Astrocyte of the spinal cord (primary cell): Measurements from ENCODE around the gene PPME1.

ENCODE experiments used
- DNase-seq: peaks from one replicate; pipeline ENCODE4 v3.0.0; 2011; ENCODE audit warnings: low read depth, low spot score
- H3K4me3 ChIP-seq: 2 replicates; pipeline ENCODE4 v1.5.1; 2011; ENCODE audit warnings: low read depth, mild to moderate bottlenecking, low read length, moderate library complexity
- CTCF ChIP-seq: IDR thresholded peaks from 2 replicates; pipeline ENCODE4 v1.5.1; 2012; ENCODE audit warnings: low read depth, mild to moderate bottlenecking, low read length, inconsistent platforms
- in situ Hi-C: cut with HindIII; loops from 2 replicates; pipeline ENCODE4 v1.10.0; 2017; ENCODE audit warnings: low sequenced_read_pairs

Gene PPME1

GRCh38 chr11:74253361-74253760 is 82.3 kb downstream of the PPME1 start:
- in situ Hi-C loops = no loop called here
- TF ChIP-seq CTCF = no peak

GRCh38 chr11:74255741-74256375 is 84.8 kb downstream of the PPME1 start:
- in situ Hi-C loops = no loop called here
- H3K4me3 ChIP-seq = no peak overlapping the region
- DNase-seq = peak; percentile 74
- peak; percentile 89 for TF ChIP-seq CTCF

More at GRCh38 chr11:74253361-74253760, 82.3 kb downstream of the PPME1 start:
- DNase-seq = no peak
- no peak overlapping the region for H3K4me3 ChIP-seq

GRCh38 chr11:74256378-74257133 is 85.5 kb downstream of the PPME1 start:
- in situ Hi-C loops = no loop called here
- no peak overlapping the region for H3K4me3 ChIP-seq
- no peak for DNase-seq
- TF ChIP-seq CTCF = no peak

GRCh38 chr11:74257959-74258553 is 87.0 kb downstream of the PPME1 start:
- no peak overlapping the region for H3K4me3 ChIP-seq
- in situ Hi-C loops = no loop called here
- DNase-seq = peak; percentile 83
- no peak for TF ChIP-seq CTCF

- in situ Hi-C loops = no loop called here
- H3K4me3 ChIP-seq = no peak overlapping the region
- TF ChIP-seq CTCF = no peak
- no peak for DNase-seq
Observed at GRCh38 chr11:74262725-74263124, 91.6 kb downstream of the PPME1 start.

- no peak for TF ChIP-seq CTCF
- no peak overlapping the region for H3K4me3 ChIP-seq
- DNase-seq = no peak
- in situ Hi-C loops = no loop called here
Observed at GRCh38 chr11:74265256-74265655, 94.2 kb downstream of the PPME1 start.
